ENCODE results near the gene SLC25A38.
"Not testable (repeated sequence)": the region's sequence is repeated elsewhere in the genome, so short reads cannot be mapped to it uniquely, and the experiment has no call there.

Gene SLC25A38

DNA sequence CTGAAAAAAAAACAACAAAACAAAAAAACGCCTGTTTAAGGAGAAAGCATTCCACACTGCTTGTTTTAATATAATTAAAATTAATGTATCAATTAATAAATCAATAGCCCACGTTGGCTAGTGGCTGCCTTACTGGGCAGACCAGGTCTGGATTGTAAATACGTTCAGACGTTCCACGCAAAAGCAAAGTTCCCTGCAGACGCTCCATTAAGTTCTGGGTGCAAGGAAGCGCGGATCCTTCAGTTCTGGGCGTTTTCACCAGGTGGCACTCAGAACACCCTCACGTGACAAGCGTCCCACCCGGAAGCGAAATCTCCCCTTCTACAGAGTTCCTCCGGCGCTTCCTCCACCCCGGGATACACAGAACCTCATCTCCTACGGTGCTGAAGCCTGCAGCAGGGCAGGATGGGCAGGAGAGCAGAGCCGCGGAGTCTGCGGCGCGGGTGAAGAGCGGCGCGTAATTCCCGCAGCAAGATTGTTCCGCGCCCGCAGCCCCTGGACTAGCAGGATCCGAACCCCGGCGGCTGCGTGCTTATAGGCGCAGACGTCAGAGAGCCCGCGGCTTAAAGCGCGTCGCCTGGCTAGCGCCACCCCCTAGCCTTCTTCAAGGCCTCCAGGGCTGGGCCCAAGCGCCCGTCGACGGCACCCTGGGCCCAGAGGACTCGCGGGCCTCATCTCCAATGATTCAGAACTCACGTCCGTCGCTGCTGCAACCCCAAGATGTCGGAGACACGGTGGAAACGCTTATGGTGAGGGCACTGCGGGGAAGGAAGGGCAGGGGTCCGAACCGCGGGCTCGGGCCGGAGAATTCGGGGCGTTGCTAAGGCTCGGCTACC lies at the start of gene SLC25A38:
Gene SLC25A38, plus strand, starts transcription at position 326 of the 836 bp plus-strand sequence. Its CDS starts 355 bp downstream, at position 681.
- DNase-seq (ENCODE audit: low read depth in 3 of 3) = peak; percentile 58 to 66 (median 63)

- no peak for DNase-seq (ENCODE audit: low read depth in 3 of 3)
These were observed 49.6 kb upstream of the SLC25A38 start for GRCh38 chr3:39333607-39334006.

GRCh38 chr3:39334205-39334604 lies 49.0 kb upstream of the SLC25A38 start:
- DNase-seq (ENCODE audit: low read depth in 3 of 3) = no peak

- DNase-seq (ENCODE audit: low read depth in 3 of 3) = no peak
These were observed 45.0 kb upstream of the SLC25A38 start for GRCh38 chr3:39338201-39338600.

GRCh38 chr3:39339086-39339485 lies 44.1 kb upstream of the SLC25A38 start:
- DNase-seq (ENCODE audit: low read depth in 3 of 3) = no peak

DNA sequence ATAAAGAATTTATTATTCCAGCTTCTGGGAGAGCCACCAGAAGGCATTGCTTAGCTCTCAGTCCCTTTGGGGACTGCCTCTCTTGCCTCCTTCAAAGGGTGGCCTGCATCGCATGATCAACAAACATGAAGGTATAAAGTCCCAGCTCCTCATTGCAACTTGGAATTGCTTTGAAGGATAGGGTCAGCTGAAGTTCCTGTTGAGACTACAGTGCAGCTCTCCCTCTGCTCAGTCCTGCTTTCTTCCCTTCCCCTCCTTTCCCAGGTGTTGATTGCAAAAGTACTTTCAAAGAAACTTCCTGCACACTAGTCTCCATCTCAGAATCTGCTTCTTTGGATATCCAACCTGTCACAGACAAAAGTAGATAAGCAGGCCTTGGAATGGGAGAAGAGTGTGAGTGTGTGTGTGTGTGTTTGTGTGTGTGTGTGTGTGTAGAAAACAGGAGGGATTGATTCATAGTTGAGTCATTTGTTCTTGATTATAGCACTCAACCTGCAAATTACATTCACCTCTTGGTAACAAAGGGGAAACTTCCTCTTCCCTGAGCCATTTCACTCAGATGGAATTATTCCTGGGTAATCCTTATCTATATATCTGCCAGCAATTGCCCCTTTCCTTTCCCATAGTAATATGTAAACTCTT lies 40.0 kb upstream of the SLC25A38 start:
- DNase-seq (ENCODE audit: low read depth in 3 of 3) = no peak

- no peak for DNase-seq (ENCODE audit: low read depth in 3 of 3)
These were observed 39.4 kb upstream of the SLC25A38 start for GRCh38 chr3:39343760-39344159.

- DNase-seq (ENCODE audit: low read depth in 3 of 3) = no peak
These were observed 38.3 kb upstream of the SLC25A38 start for GRCh38 chr3:39344746-39345344.

GRCh38 chr3:39346785-39347585 lies 36.2 kb upstream of the SLC25A38 start:
- DNase-seq (ENCODE audit: low read depth in 3 of 3) = no peak

GRCh38 chr3:39347586-39347876 lies 35.6 kb upstream of the SLC25A38 start:
- no peak for DNase-seq (ENCODE audit: low read depth in 3 of 3)

- DNase-seq (ENCODE audit: low read depth in 3 of 3) = no peak
These were observed 34.1 kb upstream of the SLC25A38 start for GRCh38 chr3:39349080-39349479.

DNA sequence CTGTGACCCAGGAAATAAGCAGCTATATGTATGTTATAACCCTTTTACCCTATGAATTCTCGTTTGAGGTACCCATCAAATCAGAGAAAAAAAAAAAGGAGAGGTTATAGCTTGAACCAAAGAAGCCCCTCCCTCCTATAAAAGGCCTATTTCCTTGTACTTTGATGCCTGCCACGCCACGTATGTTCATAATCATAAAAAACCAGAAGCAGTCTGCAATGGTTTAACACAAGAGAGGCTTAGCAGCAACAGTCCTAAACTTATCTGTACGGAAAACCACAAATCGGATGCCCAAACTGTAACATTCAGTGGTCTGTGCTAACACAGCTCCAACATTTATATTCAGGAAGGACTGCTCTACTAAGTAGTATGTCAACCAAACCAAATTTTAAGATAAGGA lies 32.5 kb upstream of the SLC25A38 start:
- DNase-seq (ENCODE audit: low read depth in 3 of 3) = no peak

DNA sequence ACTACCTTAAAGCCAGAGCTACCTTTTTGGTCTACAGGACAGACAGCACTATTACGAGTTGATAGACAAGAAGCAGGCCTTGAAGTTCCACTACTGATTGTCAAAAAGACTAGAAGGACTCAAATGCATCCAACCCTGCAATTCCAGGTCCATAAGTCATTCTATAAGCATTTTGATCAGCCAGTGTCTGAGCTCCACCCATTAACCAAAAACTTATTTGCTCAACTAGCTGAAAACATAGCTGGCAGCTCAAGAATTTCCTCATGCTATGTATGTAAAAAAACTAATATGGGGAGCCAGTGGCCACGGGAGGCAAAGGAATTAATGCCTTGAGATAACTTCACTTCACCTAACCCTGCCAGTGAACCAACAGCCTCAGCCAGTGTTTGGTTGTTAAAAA lies 32.0 kb upstream of the SLC25A38 start:
- not testable (repeated sequence) for DNase-seq (ENCODE audit: low read depth in 3 of 3)

GRCh38 chr3:39353168-39353927 lies 29.8 kb upstream of the SLC25A38 start:
- DNase-seq (ENCODE audit: low read depth in 3 of 3) = not testable (repeated sequence)

DNA sequence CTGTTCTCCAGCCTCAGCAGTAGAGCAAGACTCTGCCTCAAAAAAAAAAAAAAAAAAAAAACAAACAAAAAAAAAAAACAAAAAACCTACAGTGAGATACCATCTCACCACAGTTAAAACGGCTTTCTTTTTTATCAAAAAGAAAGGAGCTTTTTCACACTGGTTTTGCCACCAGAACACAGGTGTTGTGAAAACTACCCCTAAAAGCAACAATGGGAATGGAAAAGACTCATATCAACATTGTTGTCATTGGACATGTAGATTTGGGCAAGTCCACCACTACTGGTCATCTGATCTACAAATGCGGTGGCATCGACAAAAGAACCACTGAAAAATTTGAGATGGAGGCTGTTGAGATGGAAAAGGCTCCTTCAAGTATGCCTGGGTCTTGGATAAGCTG lies 24.8 kb upstream of the SLC25A38 start:
- no peak for DNase-seq (ENCODE audit: low read depth in 3 of 3)

GRCh38 chr3:39361252-39361927 lies 21.8 kb upstream of the SLC25A38 start:
- DNase-seq (ENCODE audit: low read depth in 3 of 3) = no peak

DNA sequence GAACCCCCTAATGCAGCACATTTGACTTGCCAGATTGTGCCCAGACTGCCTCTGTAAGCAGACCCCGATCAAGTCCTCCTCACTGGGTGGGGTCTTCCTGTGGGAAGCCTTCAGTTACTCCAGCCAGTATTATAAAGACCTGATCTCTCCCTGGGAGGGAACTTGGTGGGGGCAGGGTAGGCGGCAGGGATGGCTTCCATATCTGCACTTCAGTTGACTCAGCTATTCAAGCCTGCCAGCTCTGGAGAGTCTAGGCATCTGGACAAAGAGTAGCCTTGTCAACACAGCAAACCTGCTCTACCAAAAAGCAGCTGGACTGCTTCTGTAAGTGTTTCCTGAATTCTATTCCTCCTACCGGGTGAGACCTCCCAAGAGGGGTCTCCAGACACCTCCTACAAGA lies 21.0 kb upstream of the SLC25A38 start:
- DNase-seq (ENCODE audit: low read depth in 3 of 3) = no peak

- DNase-seq (ENCODE audit: low read depth in 3 of 3) = no peak
These were observed 20.4 kb upstream of the SLC25A38 start for GRCh38 chr3:39362812-39363211.

DNA sequence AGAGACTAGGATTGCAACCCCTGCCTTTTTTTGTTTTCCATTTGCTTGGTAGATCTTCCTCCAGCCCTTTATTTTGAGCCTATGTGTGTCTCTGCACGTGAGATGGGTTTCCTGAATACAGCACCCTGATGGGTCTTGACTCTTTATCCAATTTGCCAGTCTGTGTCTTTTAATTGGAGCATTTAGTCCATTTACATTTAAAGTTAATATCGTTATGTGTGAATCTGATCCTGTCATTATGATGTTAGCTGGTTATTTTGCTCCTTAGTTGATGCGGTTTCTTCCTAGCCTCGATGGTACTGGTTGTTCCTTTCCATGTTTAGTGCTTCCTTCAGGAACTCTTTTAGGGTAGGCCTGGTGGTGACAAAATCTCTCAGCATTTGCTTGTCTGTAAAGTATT lies 12.7 kb upstream of the SLC25A38 start:
- not testable (repeated sequence) for DNase-seq (ENCODE audit: low read depth in 3 of 3)

- no peak for DNase-seq (ENCODE audit: low read depth in 3 of 3)
These were observed 10.3 kb upstream of the SLC25A38 start for GRCh38 chr3:39372833-39373232.

Data from stimulated activated CD4-positive, alpha-beta T cell treated with anti-CD3 and anti-CD28 coated beads, TNF-alpha, amount 100 ng/mL, for 4 hours (primary cell).